Measurements from ENCODE around the gene FAM228A.

FAM228A gene

GRCh38 chr2:24220554-24221291 is 45.9 kb downstream of the FAM228A start:
- H3K4me3 ChIP-seq, result no peak overlapping the region
- H3K27ac ChIP-seq, result no peak overlapping the region

GRCh38 chr2:24221343-24222050 is 46.6 kb downstream of the FAM228A start:
- Histone ChIP-seq H3K27ac (no peak overlapping the region), H3K4me3 (no peak overlapping the region)

GRCh38 chr2:24222946-24223345 is 48.1 kb downstream of the FAM228A start:
- H3K4me3 ChIP-seq, result no peak overlapping the region
- H3K27ac ChIP-seq, result no peak overlapping the region

GRCh38 chr2:24225499-24226242 is 50.8 kb downstream of the FAM228A start:
- H3K27ac ChIP-seq, result no peak overlapping the region
- H3K4me3 ChIP-seq, result no peak overlapping the region

- no peak overlapping the region for H3K4me3 ChIP-seq
Measured at GRCh38 chr2:24228470-24228869, 53.6 kb downstream of the FAM228A start.

GRCh38 chr2:24231461-24231881 is 56.6 kb downstream of the FAM228A start:
- no peak overlapping the region for H3K27ac ChIP-seq

More at GRCh38 chr2:24228470-24228869, 53.6 kb downstream of the FAM228A start:
- no peak overlapping the region for H3K27ac ChIP-seq

GRCh38 chr2:24233321-24233720 is 58.5 kb downstream of the FAM228A start:
- H3K4me3 ChIP-seq, result no peak overlapping the region
- no peak overlapping the region for H3K27ac ChIP-seq

More at GRCh38 chr2:24231461-24231881, 56.6 kb downstream of the FAM228A start:
- no peak overlapping the region for H3K4me3 ChIP-seq

GRCh38 chr2:24237313-24237712 is 62.5 kb downstream of the FAM228A start:
- Histone ChIP-seq H3K27ac (no peak overlapping the region), H3K4me3 (no peak overlapping the region)

- no peak overlapping the region for H3K27ac ChIP-seq
- H3K4me3 ChIP-seq, result no peak overlapping the region
Measured at GRCh38 chr2:24238158-24238557, 63.3 kb downstream of the FAM228A start.

GRCh38 chr2:24239553-24239952 is 64.7 kb downstream of the FAM228A start:
- H3K4me3 ChIP-seq, result no peak overlapping the region
- no peak overlapping the region for H3K27ac ChIP-seq

Data from skin epidermis (tissue), 12 donors.